BLaER1 treated with 17β-estradiol and CSF1 and Interleukin-3, amounts not matched to agents 10 nM and 100 nM (cell line): ENCODE results near the gene MVP.
"Not testable (repeated sequence)": the region's sequence is repeated elsewhere in the genome, so short reads cannot be mapped to it uniquely, and the experiment has no call there.

Source experiments
- H3K27ac ChIP-seq, 11 experiments: shearing (Covaris generic); formaldehyde crosslinking; 2 replicates each; pipeline ENCODE4 v1.8.1; 2022
- H3K27me3 ChIP-seq, 11 experiments: shearing (Covaris generic); formaldehyde crosslinking; 2 replicates each; pipeline ENCODE4 v1.8.1; 2022
- H3K36me3 ChIP-seq, 11 experiments: shearing (Covaris generic); formaldehyde crosslinking; 2 replicates each; pipeline ENCODE4 v1.8.1; 2022
- H3K4me1 ChIP-seq, 10 experiments: shearing (Covaris generic); formaldehyde crosslinking; 2 replicates each; pipeline ENCODE4 v1.8.1; 2022
- H3K4me2 ChIP-seq, 11 experiments: shearing (Covaris generic); formaldehyde crosslinking; 2 replicates each; pipeline ENCODE4 v1.8.1; 2022
- H3K4me3 ChIP-seq, 10 experiments: shearing (Covaris generic); formaldehyde crosslinking; 2 replicates each; pipeline ENCODE4 v1.8.1; 2022
- H3K9ac ChIP-seq, 11 experiments: shearing (Covaris generic); formaldehyde crosslinking; 2 replicates each; pipeline ENCODE4 v1.8.1; 2022
- H3K9me3 ChIP-seq, 11 experiments: shearing (Covaris generic); formaldehyde crosslinking; replicated peaks in 1 of 11; 2 replicates each; pipeline ENCODE4 v1.8.1; 2022
- H4K20me1 ChIP-seq, 11 experiments: shearing (Covaris generic); formaldehyde crosslinking; 2 replicates each; pipeline ENCODE4 v1.8.1; 2022
- Cebpa-rat ChIP-seq, 11 experiments: shearing (Covaris generic); IDR thresholded peaks; 2 replicates each; pipeline ENCODE4 v1.8.1; 2022

The MVP gene

GRCh38 chr16:29877266-29877961 is 57.2 kb downstream of the MVP start:
- Histone ChIP-seq H3K9ac (no peak overlapping the region), H3K9me3 (peaks cover 0 to 10% (median 0%) of the 10 kb centered on the region in 11 experiments; a peak in 7 of 22 replicates), H3K4me1 (no peaks in the 10 kb centered on the region), H3K27me3 (peaks cover 20 to 37% (median 32%) of the 10 kb centered on the region in 11 experiments), H4K20me1 (no peaks in the 10 kb centered on the region), H3K36me3 (no peaks in the 10 kb centered on the region), H3K4me3 (no peak overlapping the region), H3K27ac (no peak overlapping the region), H3K4me2 (no peak overlapping the region)
- TF ChIP-seq Cebpa-rat (IDR thresholded peaks at IDR 0.05) = no peak

- peaks cover 20 to 37% (median 32%) of the 10 kb centered on the region in 11 experiments for H3K27me3 ChIP-seq
- no peaks in the 10 kb centered on the region for H3K4me1 ChIP-seq
- no peaks in the 10 kb centered on the region for H4K20me1 ChIP-seq
- peaks cover 0 to 10% (median 0%) of the 10 kb centered on the region in 11 experiments; a peak in 7 of 22 replicates for H3K9me3 ChIP-seq
- no peaks in the 10 kb centered on the region for H3K36me3 ChIP-seq
- H3K4me2 ChIP-seq = no peak overlapping the region
- no peak overlapping the region for H3K9ac ChIP-seq
- H3K4me3 ChIP-seq = no peak overlapping the region
- H3K27ac ChIP-seq = no peak overlapping the region
- no peak for TF ChIP-seq Cebpa-rat (IDR thresholded peaks at IDR 0.05)
Observed at GRCh38 chr16:29878172-29878571, 57.9 kb downstream of the MVP start.

- H3K4me1 ChIP-seq = no peaks in the 10 kb centered on the region
- H3K4me2 ChIP-seq = no peak overlapping the region
- no peaks in the 10 kb centered on the region for H4K20me1 ChIP-seq
- H3K36me3 ChIP-seq = no peaks in the 10 kb centered on the region
- peaks cover 0 to 10% (median 0%) of the 10 kb centered on the region in 11 experiments; a peak in 7 of 22 replicates for H3K9me3 ChIP-seq
- TF ChIP-seq Cebpa-rat (IDR thresholded peaks at IDR 0.05) = no peak
- H3K4me3 ChIP-seq = no peak overlapping the region
- no peak overlapping the region for H3K9ac ChIP-seq
- peaks cover 16 to 22% (median 20%) of the 10 kb centered on the region in 11 experiments for H3K27me3 ChIP-seq
- no peak overlapping the region for H3K27ac ChIP-seq
Observed at GRCh38 chr16:29881050-29881449, 60.8 kb downstream of the MVP start.

- TF ChIP-seq Cebpa-rat (IDR thresholded peaks at IDR 0.05) = no peak
- Histone ChIP-seq H3K9ac (no peak overlapping the region), H3K27ac (no peak overlapping the region), H3K27me3 (no peaks in the 10 kb centered on the region), H4K20me1 (no peaks in the 10 kb centered on the region), H3K4me3 (no peak overlapping the region), H3K9me3 (no peaks in the 10 kb centered on the region), H3K4me1 (no peaks in the 10 kb centered on the region), H3K36me3 (no peaks in the 10 kb centered on the region), H3K4me2 (no peak overlapping the region)
Observed at GRCh38 chr16:29883987-29884386, 63.7 kb downstream of the MVP start.

- H3K27me3 ChIP-seq, H3K27ac ChIP-seq, H3K4me3 ChIP-seq, H3K36me3 ChIP-seq, H3K9ac ChIP-seq, H3K9me3 ChIP-seq, H4K20me1 ChIP-seq, H3K4me2 ChIP-seq: not testable (repeated sequence)
- H3K4me1 ChIP-seq = peaks cover 0 to 20% (median 17%) of the 10 kb centered on the region in 10 experiments; a peak in 15 of 20 replicates
Observed at GRCh38 chr16:29889372-29889771, 69.1 kb downstream of the MVP start.

- peak in 6 of 11 experiments; percentile 24 to 70 (median 55); a peak in 8 of 22 replicates for TF ChIP-seq Cebpa-rat (IDR thresholded peaks at IDR 0.05)
- peaks cover 0 to 20% (median 17%) of the 10 kb centered on the region in 10 experiments; a peak in 15 of 20 replicates for H3K4me1 ChIP-seq
- no peak overlapping the region for H3K4me3 ChIP-seq
- H4K20me1 ChIP-seq = peaks cover 0 to 6% (median 0%) of the 10 kb centered on the region in 11 experiments; a peak in 1 of 22 replicates
- H3K9ac ChIP-seq = peak overlapping the region in 1 of 11 experiments; percentile 19; a peak in 2 of 22 replicates
- no peaks in the 10 kb centered on the region for H3K9me3 ChIP-seq
- H3K36me3 ChIP-seq = no peaks in the 10 kb centered on the region
- peaks cover 0 to 10% (median 3%) of the 10 kb centered on the region in 11 experiments; a peak in 10 of 22 replicates for H3K27me3 ChIP-seq
- H3K27ac ChIP-seq = peak overlapping the region in 7 of 11 experiments; percentile 29 to 55 (median 47); a peak in 10 of 22 replicates
- peak overlapping the region in 10 of 11 experiments; percentile 6 to 68 (median 51); a peak in 17 of 22 replicates for H3K4me2 ChIP-seq
Observed at GRCh38 chr16:29891525-29892457, 71.5 kb downstream of the MVP start.

GRCh38 chr16:29892458-29892813 is 72.2 kb downstream of the MVP start:
- Histone ChIP-seq H3K9ac (peak overlapping the region in 1 of 11 experiments; percentile 19; a peak in 1 of 22 replicates), H3K27me3 (peaks cover 3 to 17% (median 9%) of the 10 kb centered on the region in 11 experiments; a peak in 21 of 22 replicates), H3K9me3 (no peaks in the 10 kb centered on the region), H3K4me1 (peaks cover 0 to 20% (median 17%) of the 10 kb centered on the region in 10 experiments; a peak in 15 of 20 replicates), H3K4me2 (peak overlapping the region in 10 of 11 experiments; percentile 6 to 68 (median 51); a peak in 17 of 22 replicates), H4K20me1 (peaks cover 0 to 6% (median 0%) of the 10 kb centered on the region in 11 experiments; a peak in 2 of 22 replicates), H3K36me3 (no peaks in the 10 kb centered on the region), H3K4me3 (no peak overlapping the region), H3K27ac (peak overlapping the region in 7 of 11 experiments; percentile 2 to 55 (median 47); a peak in 8 of 22 replicates)
- no peak; a peak in 2 of 22 replicates for TF ChIP-seq Cebpa-rat (IDR thresholded peaks at IDR 0.05)

GRCh38 chr16:29893553-29893952 is 73.3 kb downstream of the MVP start:
- H3K9me3 ChIP-seq = no peaks in the 10 kb centered on the region
- no peak overlapping the region for H3K4me2 ChIP-seq
- H4K20me1 ChIP-seq = peaks cover 0 to 18% (median 0%) of the 10 kb centered on the region in 11 experiments; a peak in 4 of 22 replicates
- no peak overlapping the region for H3K27ac ChIP-seq
- H3K4me3 ChIP-seq = no peak overlapping the region
- no peak overlapping the region for H3K9ac ChIP-seq
- TF ChIP-seq Cebpa-rat (IDR thresholded peaks at IDR 0.05) = no peak
- H3K27me3 ChIP-seq = peaks cover 14 to 28% (median 20%) of the 10 kb centered on the region in 11 experiments
- H3K4me1 ChIP-seq = peaks cover 0 to 20% (median 17%) of the 10 kb centered on the region in 10 experiments; a peak in 15 of 20 replicates
- H3K36me3 ChIP-seq = no peaks in the 10 kb centered on the region

- no peak overlapping the region for H3K27ac ChIP-seq
- peaks cover 22 to 36% (median 28%) of the 10 kb centered on the region in 11 experiments for H3K27me3 ChIP-seq
- no peak overlapping the region for H3K4me2 ChIP-seq
- H3K9me3 ChIP-seq = no peaks in the 10 kb centered on the region
- no peaks in the 10 kb centered on the region for H3K36me3 ChIP-seq
- peaks cover 0 to 20% (median 17%) of the 10 kb centered on the region in 10 experiments; a peak in 15 of 20 replicates for H3K4me1 ChIP-seq
- no peak for TF ChIP-seq Cebpa-rat (IDR thresholded peaks at IDR 0.05)
- H3K4me3 ChIP-seq = no peak overlapping the region
- peaks cover 0 to 21% (median 0%) of the 10 kb centered on the region in 11 experiments; a peak in 5 of 22 replicates for H4K20me1 ChIP-seq
- H3K9ac ChIP-seq = no peak overlapping the region
Observed at GRCh38 chr16:29894352-29894751, 74.1 kb downstream of the MVP start.
